ENCODE results near the gene TRIM33.

GRCh38 chr1:114479134-114479533 lies 31.9 kb downstream of the TRIM33 start:
- TF ChIP-seq CTCF (IDR thresholded peaks at IDR 0.05): no peak
- no peak for TF ChIP-seq POLR2A (IDR thresholded peaks at IDR 0.05)
- TF ChIP-seq POLR2AphosphoS5 (IDR thresholded peaks at IDR 0.05): no peak

All from suprapubic skin (tissue), 4 donors.